GM18508 (cell line): ENCODE data around the gene ZNF235.
"Not testable (repeated sequence)": the region's sequence is repeated elsewhere in the genome, so short reads cannot be mapped to it uniquely, and the experiment has no call there.

ENCODE experiments used
- ATAC-seq: cut with Tn5 transposase; IDR thresholded peaks from one replicate; pipeline ENCODE4 v1.9.1; 2021; ENCODE audit warnings: moderate number of reproducible peaks; ENCODE audit not compliant: insufficient read depth, unreplicated experiment

Gene ZNF235

DNA sequence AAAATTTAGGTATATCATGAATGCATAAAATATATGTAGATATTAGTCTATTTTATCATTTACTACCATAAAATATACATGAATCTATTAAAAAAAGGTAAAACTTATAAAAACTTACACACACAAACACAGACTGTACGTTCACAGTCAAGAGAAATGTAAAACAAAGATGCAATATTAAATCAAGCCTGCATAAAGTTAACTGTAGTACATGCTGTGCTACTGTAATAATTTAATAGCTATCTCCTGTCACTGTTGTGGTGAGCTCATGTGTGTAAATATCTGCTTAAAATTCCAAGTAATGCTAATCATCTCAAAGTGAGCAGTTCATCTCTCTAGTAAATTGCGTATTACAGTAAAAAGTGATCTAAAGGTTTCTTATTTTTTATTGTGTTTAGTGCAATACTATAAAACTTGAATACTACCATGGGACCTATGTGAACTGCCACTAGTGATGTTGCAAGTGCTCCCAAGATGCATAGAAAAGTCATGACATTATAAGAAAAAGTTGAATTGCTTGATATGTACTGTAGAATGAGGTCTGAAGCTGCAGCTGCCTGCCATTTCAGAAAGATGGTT, 45.9 kb downstream of the ZNF235 start:
- ATAC-seq, result no peak

DNA sequence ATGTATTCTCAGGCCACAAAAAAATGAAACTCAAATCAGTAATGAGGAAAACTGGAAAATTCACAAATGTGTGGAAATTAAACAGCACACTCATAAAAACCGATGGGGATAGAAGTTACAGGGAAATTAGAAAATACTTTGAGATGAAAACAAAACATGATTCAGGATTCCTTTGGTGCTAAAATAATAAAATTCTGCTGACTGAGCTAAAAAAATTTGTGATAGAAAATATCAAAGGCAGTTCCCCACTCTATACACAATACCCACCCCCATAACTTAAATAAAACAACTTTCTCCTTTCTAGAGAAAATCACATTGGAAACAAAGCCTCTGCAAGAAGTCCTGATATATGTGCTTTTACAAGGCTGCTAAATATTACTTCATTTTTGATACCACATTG, 46.7 kb downstream of the ZNF235 start:
- no peak for ATAC-seq

- no peak for ATAC-seq
Measured at GRCh38 chr19:44255705-44256411, 49.0 kb downstream of the ZNF235 start.

GRCh38 chr19:44254496-44254895, 50.3 kb downstream of the ZNF235 start:
- no peak for ATAC-seq

- ATAC-seq, result not testable (repeated sequence)
Measured at GRCh38 chr19:44253392-44253791, 51.4 kb downstream of the ZNF235 start.

- not testable (repeated sequence) for ATAC-seq
Measured at GRCh38 chr19:44252332-44252731, 52.5 kb downstream of the ZNF235 start.

- no peak for ATAC-seq
Measured at GRCh38 chr19:44236384-44236783, 68.4 kb downstream of the ZNF235 start.
